Measurements from ENCODE around the gene STXBP5. TPM values are rescaled to one million over a fixed set of nuclear protein-coding genes. Genes with fewer than 3 reads are reported as not detected.

The STXBP5 gene
- total RNA-seq, result 60.2 and 60.7 TPM in 2 replicates

GRCh38 chr6:147204060-147204785 lies at the start of gene STXBP5:
Gene STXBP5, plus strand, starts transcription at chr6:147204417. Its CDS starts 116 bp downstream, at chr6:147204533.

Measured in smooth muscle cell of trachea (primary cell).